Astrocyte (in vitro differentiated cells and primary cell): ENCODE measurements around the gene C10orf67. TPM values are rescaled to one million over a fixed set of nuclear protein-coding genes. Genes with fewer than 3 reads are reported as not detected.
"Not testable (repeated sequence)": the region's sequence is repeated elsewhere in the genome, so short reads cannot be mapped to it uniquely, and the experiment has no call there.

Experiments
- DNase-seq: peaks from one replicate; pipeline ENCODE4 v3.0.0-alpha.2; 2010; ENCODE audit warnings: low read depth
- FAIRE-seq: peaks from 2 replicates; lab custom pipeline; 2011; peaks lifted over from hg19 to GRCh38; lab: Jason Lieb, UNC
- H2AFZ ChIP-seq: 2 replicates; pipeline ENCODE4 v1.6.0; 2012; ENCODE audit warnings: low read depth, low read length, inconsistent platforms
- H3K27ac ChIP-seq: 2 replicates; pipeline ENCODE4 v1.5.1; 2011; ENCODE audit warnings: low read depth, low read length, inconsistent platforms
- H3K27me3 ChIP-seq: 2 replicates; pipeline ENCODE4 v1.6.0; 2011; ENCODE audit warnings: low read length, inconsistent platforms; ENCODE audit not compliant: insufficient read depth
- H3K36me3 ChIP-seq: 2 replicates; pipeline ENCODE4 v1.5.1; 2011; ENCODE audit warnings: low read length, inconsistent platforms; ENCODE audit not compliant: insufficient read depth
- H3K4me1 ChIP-seq: 2 replicates; pipeline ENCODE4 v1.5.1; 2011; ENCODE audit warnings: low read length, inconsistent platforms; ENCODE audit not compliant: insufficient read depth
- H3K4me2 ChIP-seq: 2 replicates; pipeline ENCODE4 v1.6.0; 2012; ENCODE audit warnings: low read length, inconsistent platforms
- H3K4me3 ChIP-seq: 2 replicates; pipeline ENCODE4 v1.5.1; 2011; ENCODE audit warnings: low read depth, mild to moderate bottlenecking, low read length, inconsistent platforms; ENCODE audit not compliant: insufficient read depth
- H3K79me2 ChIP-seq: 2 replicates; pipeline ENCODE4 v1.6.0; 2012; ENCODE audit warnings: mild to moderate bottlenecking, low read length, inconsistent platforms; ENCODE audit not compliant: insufficient read depth
- H3K9ac ChIP-seq: 2 replicates; pipeline ENCODE4 v1.6.0; 2012; ENCODE audit warnings: mild to moderate bottlenecking, low read length, inconsistent platforms
- H3K9me3 ChIP-seq: 2 replicates; pipeline ENCODE4 v1.5.1; 2012; ENCODE audit warnings: low read depth, mild to moderate bottlenecking, low read length, inconsistent platforms; ENCODE audit not compliant: insufficient read depth
- H4K20me1 ChIP-seq: 2 replicates; pipeline ENCODE4 v1.6.0; 2012; ENCODE audit warnings: low read length, inconsistent platforms; ENCODE audit not compliant: insufficient read depth
- H3K27ac Mint-ChIP-seq: one replicate; pipeline ENCODE4 v1.8.0; 2021; ENCODE audit warnings: mild to moderate bottlenecking, mixed read lengths; ENCODE audit not compliant: unreplicated experiment
- H3K27me3 Mint-ChIP-seq: one replicate; pipeline ENCODE4 v1.8.0; 2021; ENCODE audit warnings: low read depth, mixed read lengths; ENCODE audit not compliant: unreplicated experiment
- H3K36me3 Mint-ChIP-seq: one replicate; pipeline ENCODE4 v1.8.0; 2021; ENCODE audit warnings: low read depth, mixed read lengths; ENCODE audit not compliant: unreplicated experiment
- H3K4me1 Mint-ChIP-seq: one replicate; pipeline ENCODE4 v1.8.0; 2021; ENCODE audit warnings: low read depth, mixed read lengths; ENCODE audit not compliant: unreplicated experiment
- H3K4me3 Mint-ChIP-seq: one replicate; pipeline ENCODE4 v1.8.0; 2021; ENCODE audit warnings: mild to moderate bottlenecking, moderate library complexity, mixed read lengths; ENCODE audit not compliant: unreplicated experiment
- H3K9me3 Mint-ChIP-seq: one replicate; pipeline ENCODE4 v1.8.0; 2021; ENCODE audit warnings: mild to moderate bottlenecking, mixed read lengths; ENCODE audit not compliant: unreplicated experiment
- EZH2 ChIP-seq: IDR thresholded peaks from 2 replicates; pipeline ENCODE4 v1.6.1; 2012; ENCODE audit warnings: mild to moderate bottlenecking, low read length, inconsistent platforms; ENCODE audit not compliant: insufficient read depth
- total RNA-seq: library from RNA; stranded (reverse); gene quantifications from 2 replicates; pipeline ENCODE4 v1.2.1, GENCODE V29; 2021
- TF ChIP-seq, protein P1 (sequence below): IDR thresholded peaks from 2 replicates; pipeline ENCODE4 v1.5.1; 2011; ENCODE audit warnings: low read depth, mild to moderate bottlenecking, inconsistent platforms, low read length, moderate library complexity; ENCODE audit not compliant: insufficient read depth

C10orf67 gene
- total RNA-seq, 1 donor from 2014 or later, result 0.27 TPM

DNA sequence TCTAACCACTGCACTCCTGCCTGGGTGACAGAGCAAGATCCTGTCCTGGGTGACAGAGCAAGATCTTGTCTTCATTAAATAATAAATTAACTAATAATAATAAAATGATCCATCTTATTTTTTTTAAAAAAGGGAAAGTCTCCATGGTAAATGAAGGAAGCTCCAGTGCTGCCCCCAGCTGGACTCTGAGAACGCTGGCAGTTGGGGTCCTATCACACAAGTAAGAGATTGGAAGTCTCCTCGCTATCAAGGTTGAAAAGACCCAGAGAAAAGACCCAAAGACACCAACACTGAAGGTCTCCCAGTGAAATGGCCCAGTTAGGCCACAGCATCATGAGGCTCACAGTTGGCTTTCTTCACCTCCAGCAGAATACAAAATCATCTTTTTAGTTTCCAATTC, 13.8 kb upstream of the C10orf67 start:
- H3K27ac Mint-ChIP-seq, result no peak overlapping the region
- TF ChIP-seq EZH2, result no peak
- TF ChIP-seq, protein P1, sequence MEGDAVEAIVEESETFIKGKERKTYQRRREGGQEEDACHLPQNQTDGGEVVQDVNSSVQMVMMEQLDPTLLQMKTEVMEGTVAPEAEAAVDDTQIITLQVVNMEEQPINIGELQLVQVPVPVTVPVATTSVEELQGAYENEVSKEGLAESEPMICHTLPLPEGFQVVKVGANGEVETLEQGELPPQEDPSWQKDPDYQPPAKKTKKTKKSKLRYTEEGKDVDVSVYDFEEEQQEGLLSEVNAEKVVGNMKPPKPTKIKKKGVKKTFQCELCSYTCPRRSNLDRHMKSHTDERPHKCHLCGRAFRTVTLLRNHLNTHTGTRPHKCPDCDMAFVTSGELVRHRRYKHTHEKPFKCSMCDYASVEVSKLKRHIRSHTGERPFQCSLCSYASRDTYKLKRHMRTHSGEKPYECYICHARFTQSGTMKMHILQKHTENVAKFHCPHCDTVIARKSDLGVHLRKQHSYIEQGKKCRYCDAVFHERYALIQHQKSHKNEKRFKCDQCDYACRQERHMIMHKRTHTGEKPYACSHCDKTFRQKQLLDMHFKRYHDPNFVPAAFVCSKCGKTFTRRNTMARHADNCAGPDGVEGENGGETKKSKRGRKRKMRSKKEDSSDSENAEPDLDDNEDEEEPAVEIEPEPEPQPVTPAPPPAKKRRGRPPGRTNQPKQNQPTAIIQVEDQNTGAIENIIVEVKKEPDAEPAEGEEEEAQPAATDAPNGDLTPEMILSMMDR, result peak; percentile 12
- H3K27me3 ChIP-seq, result no peaks in the 10 kb centered on the region
- no peaks in the 10 kb centered on the region for H3K36me3 Mint-ChIP-seq
- H2AFZ ChIP-seq, result no peak overlapping the region
- H4K20me1 ChIP-seq, result no peaks in the 10 kb centered on the region
- H3K27ac ChIP-seq, result no peak overlapping the region
- H3K4me1 ChIP-seq, result no peaks in the 10 kb centered on the region
- no peaks in the 10 kb centered on the region for H3K9me3 ChIP-seq
- H3K9me3 Mint-ChIP-seq, result peaks cover 2% of the 10 kb centered on the region
- H3K4me2 ChIP-seq, result no peak overlapping the region
- no peaks in the 10 kb centered on the region for H3K36me3 ChIP-seq
- peaks cover 17% of the 10 kb centered on the region for H3K27me3 Mint-ChIP-seq
- H3K4me1 Mint-ChIP-seq, result peaks cover 2% of the 10 kb centered on the region
- FAIRE-seq, result no peak
- no peak overlapping the region for H3K4me3 ChIP-seq
- H3K9ac ChIP-seq, result no peak overlapping the region
- H3K4me3 Mint-ChIP-seq, result no peak overlapping the region
- DNase-seq, result no peak
- no peaks in the 10 kb centered on the region for H3K79me2 ChIP-seq

DNA sequence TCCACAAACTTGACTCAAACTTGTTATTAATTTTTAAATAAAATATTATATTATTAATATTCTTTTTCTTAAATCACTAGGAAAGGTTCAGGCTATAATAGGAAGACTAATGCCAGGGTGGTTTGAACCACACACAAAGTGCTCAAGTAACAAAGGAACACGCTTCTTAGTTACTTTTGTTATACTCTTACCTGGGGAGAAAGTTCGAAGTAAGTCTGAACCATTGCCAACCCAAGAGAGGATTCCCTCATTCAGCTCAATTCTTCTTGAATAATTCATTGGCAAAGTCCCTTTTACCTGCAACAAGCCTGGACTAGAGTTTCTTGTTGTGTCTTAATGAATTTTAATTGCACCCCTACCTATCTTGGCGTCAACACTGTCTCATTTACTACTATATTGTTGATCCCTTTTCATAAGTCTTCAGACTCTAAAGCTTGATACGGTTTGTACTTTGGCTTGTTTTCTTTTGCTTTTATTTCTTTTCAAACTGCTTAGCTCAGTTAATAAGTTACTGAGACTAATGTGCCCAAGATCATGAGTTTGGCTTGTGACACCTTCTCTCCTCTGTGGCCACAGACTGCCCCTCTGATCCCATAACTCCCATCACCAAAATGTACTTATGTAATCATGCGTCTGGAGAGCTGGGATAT, 10.2 kb upstream of the C10orf67 start:
- Histone ChIP-seq H3K4me1 (no peaks in the 10 kb centered on the region), H3K27ac (no peak overlapping the region), H3K27me3 (no peaks in the 10 kb centered on the region), H3K9ac (no peak overlapping the region), H3K4me2 (no peak overlapping the region), H3K36me3 (no peaks in the 10 kb centered on the region), H3K79me2 (no peaks in the 10 kb centered on the region), H3K9me3 (no peaks in the 10 kb centered on the region), H3K4me3 (no peak overlapping the region), H4K20me1 (no peaks in the 10 kb centered on the region), H2AFZ (no peak overlapping the region)
- no peak for FAIRE-seq
- TF ChIP-seq, protein P1, result no peak
- TF ChIP-seq EZH2, result no peak
- H3K9me3 Mint-ChIP-seq, result peaks cover 2% of the 10 kb centered on the region
- DNase-seq, result no peak
- H3K4me3 Mint-ChIP-seq, result no peak overlapping the region
- H3K4me1 Mint-ChIP-seq, result no peaks in the 10 kb centered on the region
- no peak overlapping the region for H3K27ac Mint-ChIP-seq
- peaks cover 11% of the 10 kb centered on the region for H3K27me3 Mint-ChIP-seq
- no peaks in the 10 kb centered on the region for H3K36me3 Mint-ChIP-seq

DNA sequence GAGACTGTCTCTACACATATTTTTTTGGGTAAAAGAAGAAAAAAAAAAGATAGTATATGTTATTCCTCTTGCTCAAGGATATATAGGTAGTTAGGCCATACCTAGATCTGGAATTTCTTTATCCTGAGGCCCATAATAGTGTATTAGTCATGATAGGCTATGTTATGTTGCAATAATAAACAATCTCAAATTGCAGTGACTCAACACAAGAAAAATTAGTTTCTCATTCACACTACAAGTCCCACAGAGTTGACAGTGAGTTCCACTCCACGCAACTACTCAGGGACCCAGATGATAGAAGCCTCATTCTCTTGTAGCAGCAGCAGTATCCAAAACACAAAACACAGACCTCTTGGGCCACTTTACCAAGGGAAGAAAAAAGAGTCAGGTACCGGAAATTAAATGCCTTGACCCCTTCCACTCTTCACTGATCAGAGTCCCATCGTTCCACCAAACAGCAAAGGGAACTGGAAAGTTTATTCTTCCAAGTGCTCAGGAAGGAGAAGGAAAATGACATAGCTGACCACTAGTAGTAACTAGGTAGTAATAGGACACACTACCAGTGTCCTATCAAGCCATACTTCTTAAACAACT, 7.4 kb upstream of the C10orf67 start:
- no peak for TF ChIP-seq EZH2
- TF ChIP-seq, protein P1, result no peak
- Histone ChIP-seq H4K20me1 (no peaks in the 10 kb centered on the region), H3K27ac (no peak overlapping the region), H3K9me3 (no peaks in the 10 kb centered on the region), H3K9ac (no peak overlapping the region), H3K79me2 (no peaks in the 10 kb centered on the region), H3K36me3 (no peaks in the 10 kb centered on the region), H3K4me1 (peaks cover 5% of the 10 kb centered on the region), H3K4me2 (peak overlapping the region; percentile 31), H3K4me3 (no peak overlapping the region), H3K27me3 (no peaks in the 10 kb centered on the region), H2AFZ (no peak overlapping the region)
- Mint-ChIP-seq H3K4me1 (no peaks in the 10 kb centered on the region), H3K27me3 (peaks cover 5% of the 10 kb centered on the region), H3K9me3 (peaks cover 2% of the 10 kb centered on the region), H3K36me3 (no peaks in the 10 kb centered on the region), H3K27ac (no peak overlapping the region), H3K4me3 (no peak overlapping the region)
- DNase-seq (peak; percentile 48), FAIRE-seq (no peak)

DNA sequence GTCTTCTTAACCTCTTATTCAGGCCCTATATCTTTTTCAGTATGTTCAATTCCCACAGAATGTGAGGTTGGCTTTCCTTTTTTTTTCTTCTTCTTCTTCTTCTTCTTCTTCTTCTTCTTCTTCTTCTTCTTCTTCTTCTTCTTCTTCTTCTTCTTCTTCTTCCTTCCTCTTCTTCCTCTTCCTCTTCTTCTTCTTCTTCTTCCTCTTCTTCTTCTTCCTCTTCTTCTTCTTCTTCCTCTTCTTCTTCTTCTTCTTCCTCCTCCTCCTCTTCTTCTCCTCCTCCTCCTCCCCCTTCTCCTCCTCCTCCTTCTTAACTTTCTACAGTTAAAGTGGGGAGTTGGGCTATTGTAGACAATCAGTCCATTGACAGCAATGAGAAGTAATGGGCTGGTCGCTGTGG, 6.1 kb upstream of the C10orf67 start:
- not testable (repeated sequence) for H3K4me3 Mint-ChIP-seq, H3K4me2 ChIP-seq, H3K36me3 Mint-ChIP-seq, H3K9me3 ChIP-seq, H2AFZ ChIP-seq, H3K36me3 ChIP-seq, H3K79me2 ChIP-seq, H3K27ac Mint-ChIP-seq, H3K27ac ChIP-seq, H3K4me3 ChIP-seq, H4K20me1 ChIP-seq, FAIRE-seq, H3K27me3 Mint-ChIP-seq, H3K4me1 ChIP-seq, DNase-seq, H3K9ac ChIP-seq, H3K27me3 ChIP-seq, H3K4me1 Mint-ChIP-seq, H3K9me3 Mint-ChIP-seq
